ENCODE results near the gene GNG7.
A peak's percentile ranks its signal among the peaks of the same experiment; 100 is the strongest.
"Not testable (repeated sequence)": the region's sequence is repeated elsewhere in the genome, so short reads cannot be mapped to it uniquely, and the experiment has no call there.

GNG7 gene

DNA sequence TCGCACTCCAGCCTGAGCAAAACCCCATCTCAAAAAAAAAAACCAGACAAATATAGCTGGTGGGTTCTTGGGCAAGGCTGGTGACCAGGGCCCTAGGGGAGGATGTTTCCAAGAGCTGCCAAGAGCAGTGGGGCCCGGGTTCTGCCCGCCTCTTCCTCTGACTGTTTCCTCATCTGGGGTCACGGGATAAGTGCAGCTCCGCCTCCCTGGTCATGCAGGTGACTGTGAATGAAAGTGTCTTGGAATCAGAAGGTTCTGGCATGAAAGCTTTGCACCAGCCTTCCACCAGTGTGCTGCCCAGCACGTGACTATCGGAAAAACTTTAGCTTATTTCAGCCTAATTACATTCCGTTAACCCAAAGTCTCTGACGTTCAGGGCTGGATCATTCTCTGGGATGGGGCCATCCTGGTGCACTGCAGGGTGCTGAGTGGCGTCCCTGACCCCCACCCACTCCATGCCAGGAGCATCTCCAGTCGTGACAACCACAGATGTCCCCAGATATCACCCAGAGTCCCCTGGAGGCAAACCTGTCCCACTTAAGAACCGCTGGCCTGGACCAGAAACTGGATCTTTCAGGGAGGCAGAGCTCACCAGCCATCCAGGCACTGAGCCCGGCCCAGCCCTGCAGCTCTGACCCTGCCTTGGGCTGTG is 85.6 kb downstream of the GNG7 start:
- no peak for DNase-seq

DNA sequence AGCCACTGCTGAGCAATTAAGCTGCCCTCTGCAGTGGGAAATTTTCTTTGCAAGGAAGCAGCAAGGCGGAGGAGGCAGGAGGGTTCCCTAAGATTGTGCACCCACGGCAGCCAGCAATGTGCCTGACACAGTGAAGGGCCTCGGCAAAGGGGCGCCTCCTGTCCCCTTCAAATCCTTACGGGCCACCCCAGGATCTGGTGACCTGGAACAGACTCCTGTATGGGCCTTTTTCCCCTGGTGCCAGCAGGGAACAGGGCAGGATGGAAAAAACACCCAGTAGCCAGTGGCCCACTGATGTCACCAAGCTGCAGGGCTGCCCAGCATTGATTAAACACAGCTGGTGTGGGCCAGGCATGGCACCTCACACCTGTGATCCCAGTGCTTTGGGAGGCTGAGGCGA is 86.7 kb downstream of the GNG7 start:
- DNase-seq: no peak

DNA sequence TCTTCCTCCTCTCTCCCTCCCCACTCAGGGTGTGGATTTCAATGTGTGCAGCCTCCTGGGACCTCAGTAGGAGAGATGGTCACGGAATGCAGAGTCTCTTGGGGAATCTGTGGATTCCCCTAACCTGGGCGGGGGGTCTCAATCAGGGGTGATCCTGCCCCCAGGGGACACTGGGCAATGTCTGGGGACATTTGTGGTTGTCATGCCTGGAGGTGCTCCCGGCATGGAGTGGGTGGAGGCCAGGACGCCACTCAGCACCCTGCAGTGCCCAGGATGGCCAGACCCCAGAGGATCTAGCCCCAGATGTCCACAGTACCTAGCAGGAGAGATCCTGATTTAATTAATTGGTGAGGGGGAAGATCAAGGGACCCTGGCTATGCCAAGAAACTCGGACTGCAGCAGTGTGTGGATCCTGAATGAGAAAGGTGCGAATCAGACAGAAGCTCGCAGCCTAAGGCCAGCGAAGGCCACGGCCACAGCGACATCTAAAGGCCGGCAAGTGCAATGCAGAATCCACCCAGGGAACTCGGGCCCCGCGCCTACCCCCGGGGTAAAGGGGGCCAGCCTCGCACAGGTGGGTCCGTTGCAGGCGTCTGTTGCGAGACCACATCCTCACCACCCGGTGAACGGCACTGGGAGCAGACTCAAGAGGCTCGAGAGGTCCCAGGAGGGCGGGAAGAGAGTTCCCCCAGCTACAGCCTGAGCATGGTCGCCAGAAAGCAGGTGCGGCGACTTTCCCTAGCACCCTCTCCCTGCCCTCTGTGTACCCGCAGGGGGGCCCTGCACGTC is 88.8 kb downstream of the GNG7 start:
- DNase-seq: no peak

DNA sequence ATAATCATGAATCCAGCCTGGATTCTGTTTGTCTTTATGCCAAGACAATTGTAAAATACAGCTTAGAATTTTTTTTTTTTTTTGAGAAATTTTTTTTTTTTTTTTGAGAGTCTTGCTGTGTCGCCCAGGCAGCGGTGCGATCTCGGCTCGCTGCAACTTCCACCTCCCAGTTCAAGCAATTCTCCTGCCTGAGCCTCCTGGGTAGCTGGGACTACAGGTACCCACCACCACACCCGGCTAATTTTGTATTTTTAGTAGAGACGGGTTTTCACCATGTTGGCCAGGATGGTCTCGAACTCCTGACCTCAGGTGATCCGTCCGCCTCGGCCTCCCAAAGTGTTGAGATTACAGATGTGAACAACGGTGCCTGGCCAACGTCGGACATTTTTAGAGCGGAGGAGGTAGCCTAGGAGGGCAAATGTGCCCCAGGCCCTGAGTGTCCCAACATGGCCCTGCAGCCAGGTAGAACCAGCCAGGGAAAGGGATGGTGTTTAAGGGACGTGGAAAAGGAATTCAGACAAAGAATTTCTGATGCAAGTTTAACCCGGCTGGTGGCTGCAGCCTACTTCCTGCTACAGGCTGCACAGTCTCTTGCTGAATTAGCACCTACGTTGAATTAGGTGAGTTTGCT is 89.8 kb downstream of the GNG7 start:
- DNase-seq: no peak

DNA sequence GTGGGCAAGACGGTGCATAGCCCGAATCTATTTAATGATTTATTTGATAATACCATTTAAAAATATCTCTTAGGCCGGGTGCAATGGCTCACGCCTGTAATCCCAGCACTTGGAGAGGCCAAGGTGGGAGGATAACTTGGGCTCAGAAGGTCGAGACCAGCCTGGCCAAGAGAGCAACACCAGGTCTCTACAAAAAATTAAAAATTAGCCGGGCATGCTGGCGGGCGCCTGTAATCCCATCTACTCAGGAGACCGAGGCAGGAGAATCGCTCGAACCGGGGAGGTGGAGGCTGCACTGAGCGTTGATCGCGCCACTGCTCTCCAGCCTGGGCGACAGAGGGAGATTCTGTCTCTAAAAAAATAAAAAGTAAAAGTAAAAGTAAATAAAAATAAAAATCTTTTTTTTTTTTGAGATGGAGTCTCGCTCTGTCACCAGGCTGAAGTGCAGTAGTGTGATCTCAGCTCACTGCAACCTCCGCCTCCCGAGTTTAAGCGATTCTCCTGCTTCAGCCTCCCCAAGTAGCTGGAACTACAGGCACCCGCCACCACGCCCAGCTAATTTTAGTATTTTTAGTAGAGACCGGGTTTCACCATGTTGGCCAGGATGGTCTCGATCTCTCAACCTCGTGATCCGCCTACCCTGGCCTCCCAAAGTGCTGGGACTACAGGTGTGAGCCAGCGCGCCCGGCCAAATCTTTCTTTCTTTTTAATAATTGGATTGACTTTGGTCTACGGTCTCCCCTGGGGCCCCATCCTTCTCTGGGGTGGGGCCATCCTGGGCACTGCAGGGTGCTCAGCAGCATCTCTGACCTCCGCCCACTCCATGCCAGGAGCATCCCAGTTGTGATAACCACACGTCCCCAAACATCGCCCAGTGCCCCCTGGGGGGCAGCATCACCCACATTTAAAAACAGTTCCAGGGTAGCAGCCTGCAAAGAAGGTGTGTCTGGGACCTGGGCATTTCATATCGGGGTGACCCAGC is 90.7 kb downstream of the GNG7 start:
- no peak for DNase-seq

DNA sequence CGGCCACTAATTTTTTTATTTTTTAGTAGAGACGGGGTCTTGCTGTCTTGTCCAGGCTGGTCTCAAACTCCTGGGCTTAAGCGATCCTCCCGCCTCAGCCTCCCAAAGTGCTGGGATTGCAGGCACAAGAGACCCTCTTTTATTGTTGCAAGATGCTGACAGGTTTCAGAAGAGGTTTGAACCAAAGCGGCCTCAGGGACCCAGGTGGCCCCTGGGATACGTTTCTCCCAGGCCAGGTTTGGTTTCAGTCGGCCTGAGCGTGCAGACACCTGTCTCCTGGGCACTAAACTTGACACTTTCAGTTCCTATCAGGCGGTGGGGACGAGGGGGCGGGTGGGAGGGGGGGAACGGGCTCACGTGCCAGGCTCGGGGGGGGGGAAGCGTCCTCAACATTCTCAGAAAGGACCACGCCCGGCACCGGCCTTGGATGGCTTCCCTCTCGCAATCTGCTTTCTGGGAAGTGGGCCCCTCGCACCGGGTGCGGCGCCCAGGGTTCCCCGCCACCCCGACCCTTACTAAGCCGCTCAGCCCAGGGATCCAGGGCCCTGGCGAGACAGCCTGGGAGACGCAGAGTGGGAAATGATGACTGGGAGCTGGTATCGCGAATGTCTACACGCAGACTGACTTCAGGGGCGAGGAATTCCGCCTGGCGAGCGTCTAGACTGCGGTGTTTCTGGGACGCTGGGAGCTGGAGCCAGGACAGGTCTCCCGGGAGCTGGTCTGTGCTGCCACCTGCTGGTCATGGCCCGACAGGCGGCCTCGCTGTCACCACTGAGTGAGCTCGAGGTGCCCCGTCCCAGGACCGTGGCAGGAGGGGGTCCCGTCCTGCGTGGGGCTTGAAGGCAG is 91.6 kb downstream of the GNG7 start:
- peak; percentile 56 for DNase-seq

DNA sequence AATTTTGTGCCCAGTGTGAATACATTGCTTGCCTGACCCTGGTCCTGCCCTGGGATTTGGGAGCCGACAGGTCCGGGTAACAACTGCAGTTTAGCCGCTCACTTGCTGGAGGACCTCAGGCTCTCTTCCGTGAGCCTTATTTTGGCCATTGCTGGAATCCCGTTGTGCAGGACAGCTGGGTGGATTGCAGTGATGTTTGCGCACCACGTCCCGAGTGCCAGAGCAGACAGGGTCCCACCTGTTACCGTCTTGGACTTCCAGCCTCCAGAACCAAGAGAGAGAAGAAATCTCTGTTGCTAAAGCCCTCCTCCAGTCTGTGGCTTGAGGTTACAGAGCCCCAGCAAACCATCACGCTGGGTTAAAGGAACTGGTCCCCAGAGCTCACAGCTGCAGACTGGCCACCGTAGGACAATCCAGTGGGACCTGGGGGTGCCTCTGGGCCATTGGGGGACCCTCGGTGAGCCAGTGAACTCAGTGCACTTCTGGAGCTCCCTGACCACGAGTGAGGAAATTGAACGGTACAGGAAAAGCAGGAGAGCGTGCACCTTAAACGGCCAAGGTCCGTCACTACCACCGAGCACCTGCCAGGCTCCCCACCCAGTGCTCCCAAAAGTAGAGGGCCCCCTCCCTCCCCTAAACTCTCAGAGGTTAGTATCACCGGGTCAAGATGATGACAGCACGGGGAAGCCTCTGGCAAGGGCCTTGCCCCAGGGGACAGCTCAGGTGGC is 92.9 kb downstream of the GNG7 start:
- no peak for DNase-seq

DNA sequence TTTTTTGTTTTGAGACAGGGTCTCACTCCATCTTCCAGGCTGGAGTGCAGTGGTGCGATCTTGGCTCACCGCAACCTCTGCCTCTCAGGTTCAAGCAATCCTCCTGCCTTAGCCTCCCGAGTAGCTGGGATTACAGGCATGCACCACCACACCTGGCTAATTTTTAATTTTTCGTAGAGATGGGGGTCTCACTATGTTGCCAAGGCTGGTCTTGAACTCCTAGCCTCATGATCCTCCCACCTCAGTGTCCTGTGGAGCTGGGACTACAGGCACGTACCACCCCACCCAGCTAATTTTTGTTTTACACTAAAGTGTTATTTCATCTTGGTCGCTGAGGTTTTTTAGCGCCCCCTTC is 93.5 kb downstream of the GNG7 start:
- not testable (repeated sequence) for DNase-seq

DNA sequence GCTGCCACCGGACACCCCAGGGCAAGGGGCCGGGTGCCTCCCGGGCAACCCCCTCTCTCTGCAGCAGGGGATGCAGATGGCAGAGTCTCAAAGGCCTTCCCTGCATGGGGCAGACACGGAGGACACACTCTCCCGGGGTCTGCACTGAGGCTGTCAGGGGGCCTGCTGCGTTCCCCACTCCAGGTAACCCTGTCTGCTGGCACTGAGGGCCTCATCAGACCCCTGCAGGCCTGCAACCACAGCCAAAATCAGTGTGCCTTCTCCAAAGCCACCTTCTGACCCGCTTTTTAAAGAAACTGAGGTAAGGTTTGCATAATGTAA is 93.9 kb downstream of the GNG7 start:
- DNase-seq: no peak

DNA sequence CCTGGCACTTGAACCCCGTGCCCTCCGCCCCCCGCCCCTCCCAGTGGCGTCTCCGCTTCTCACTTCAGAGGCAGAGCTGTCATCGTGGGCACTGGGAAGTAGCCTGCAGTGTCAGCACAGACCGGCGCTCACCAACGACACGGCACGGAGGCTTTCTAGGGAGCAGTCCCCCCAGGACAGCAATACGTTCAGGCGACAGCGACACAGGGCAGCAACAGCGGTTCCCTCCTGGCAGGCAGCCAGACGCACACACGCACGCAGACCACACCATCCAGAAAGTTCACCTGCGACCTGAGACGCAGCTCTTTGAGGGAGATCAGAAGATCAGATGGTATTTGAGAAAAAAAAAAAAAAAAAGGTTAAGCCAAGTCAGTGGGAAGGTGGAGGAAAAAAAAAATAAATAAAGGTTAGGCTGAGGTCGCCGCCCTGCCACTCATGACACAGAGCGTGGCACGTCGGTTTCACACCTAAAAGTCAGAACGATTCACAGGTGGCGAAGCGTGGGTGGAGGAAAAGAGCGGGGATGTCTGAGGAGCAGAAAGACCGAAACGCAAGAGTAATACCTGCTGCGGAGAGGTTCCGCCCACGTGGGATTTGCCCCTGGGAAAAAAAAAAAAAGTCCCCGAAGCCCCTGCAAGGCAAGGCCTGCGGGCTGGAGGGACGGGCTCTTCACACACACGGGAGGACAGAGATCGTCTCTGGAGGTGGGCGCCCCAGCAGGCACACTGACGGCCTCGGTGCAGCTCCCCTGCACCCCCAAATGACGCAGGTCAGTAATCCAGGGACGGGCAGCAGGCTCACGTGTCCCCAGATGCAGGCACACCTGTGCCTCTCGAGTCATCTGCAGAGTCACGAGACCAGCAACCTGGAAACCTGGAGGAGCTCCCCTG is 94.5 kb downstream of the GNG7 start:
- no peak for DNase-seq

DNA sequence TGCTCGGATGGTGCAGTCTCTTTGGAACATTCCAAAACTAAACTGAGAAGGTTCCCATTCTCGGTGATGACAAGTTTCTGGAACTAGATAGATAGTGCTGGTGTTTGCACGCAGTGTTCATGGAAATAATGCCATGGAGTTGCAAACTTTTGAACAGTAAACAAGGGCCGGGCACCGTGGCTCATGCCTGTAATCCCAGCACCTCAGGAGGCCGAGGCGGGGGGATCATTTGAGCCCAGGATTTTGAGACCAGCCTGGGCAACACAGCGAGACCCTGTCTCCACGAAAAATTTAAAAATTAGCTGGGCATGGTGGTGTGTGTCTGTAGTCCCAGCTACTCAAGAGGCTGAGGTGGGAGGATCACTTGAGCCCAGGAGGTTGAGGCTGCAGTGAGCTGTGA is 95.7 kb downstream of the GNG7 start:
- not testable (repeated sequence) for DNase-seq

DNA sequence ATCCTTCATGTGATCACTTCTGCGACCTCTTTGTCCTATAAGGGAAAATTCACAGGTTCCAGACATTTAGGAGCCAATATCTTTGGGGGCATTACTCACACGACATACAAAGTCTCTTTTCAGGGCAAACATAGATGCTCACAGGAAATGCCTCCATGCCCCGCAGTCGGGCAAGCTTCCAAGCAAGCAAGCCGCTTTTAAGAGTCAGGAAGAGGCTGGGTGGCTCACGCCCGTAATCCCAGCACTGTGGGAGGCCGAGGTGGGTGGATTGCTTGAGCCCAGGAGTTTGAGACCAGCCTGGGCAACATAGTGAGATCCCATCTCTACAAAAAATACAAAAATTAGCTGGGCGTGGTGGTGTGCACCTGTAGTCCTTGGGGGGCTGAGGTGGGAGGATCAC is 96.6 kb downstream of the GNG7 start:
- DNase-seq: not testable (repeated sequence)

DNA sequence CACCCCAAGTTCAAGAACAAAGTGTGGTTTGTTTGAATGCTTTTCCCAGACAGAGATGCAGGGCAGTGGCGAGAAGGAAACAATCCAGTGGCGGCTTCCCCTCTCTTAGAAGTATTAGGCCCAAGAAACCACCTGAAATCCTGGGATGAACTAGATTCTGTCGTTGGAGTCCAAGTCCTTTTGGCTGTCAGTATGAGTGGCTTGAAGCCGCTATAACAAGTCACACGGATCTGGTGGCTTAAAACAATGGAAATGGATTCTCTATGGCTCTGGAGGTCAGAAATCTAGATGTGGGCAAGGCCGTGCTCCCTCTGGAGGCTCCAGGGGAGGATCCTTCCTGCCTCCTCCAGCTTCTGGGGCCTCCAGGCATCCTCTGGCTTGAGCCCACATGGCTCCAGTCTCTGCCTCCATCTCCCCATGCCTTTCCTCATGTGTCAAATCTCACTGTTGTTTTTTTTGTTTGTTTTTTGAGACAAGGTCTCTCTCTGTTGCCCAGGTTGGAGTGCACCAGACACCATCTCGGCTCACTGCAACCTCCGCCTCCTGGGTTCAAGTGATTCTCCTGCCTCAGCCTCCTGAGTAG is 97.7 kb downstream of the GNG7 start:
- DNase-seq: no peak

DNA sequence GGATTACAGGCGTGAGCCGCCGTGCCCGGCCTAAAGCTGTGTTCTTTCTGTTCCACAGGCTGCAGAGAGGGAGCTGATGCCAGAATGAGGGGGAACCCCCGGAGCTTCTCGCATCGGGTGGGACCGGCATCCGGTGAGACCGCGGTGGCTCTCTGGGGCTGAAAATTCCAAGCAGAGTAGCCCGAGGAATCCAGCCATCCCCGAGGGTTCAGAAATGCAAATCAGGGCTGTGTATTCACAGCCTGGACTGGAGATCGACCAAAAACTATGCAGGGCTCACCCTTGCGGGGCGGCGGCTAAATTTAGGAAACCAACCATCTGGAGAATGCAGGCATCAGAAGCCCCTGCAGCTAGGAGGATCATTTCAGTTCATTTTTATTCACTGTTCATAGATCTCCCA is 99.2 kb downstream of the GNG7 start:
- no peak for DNase-seq

DNA sequence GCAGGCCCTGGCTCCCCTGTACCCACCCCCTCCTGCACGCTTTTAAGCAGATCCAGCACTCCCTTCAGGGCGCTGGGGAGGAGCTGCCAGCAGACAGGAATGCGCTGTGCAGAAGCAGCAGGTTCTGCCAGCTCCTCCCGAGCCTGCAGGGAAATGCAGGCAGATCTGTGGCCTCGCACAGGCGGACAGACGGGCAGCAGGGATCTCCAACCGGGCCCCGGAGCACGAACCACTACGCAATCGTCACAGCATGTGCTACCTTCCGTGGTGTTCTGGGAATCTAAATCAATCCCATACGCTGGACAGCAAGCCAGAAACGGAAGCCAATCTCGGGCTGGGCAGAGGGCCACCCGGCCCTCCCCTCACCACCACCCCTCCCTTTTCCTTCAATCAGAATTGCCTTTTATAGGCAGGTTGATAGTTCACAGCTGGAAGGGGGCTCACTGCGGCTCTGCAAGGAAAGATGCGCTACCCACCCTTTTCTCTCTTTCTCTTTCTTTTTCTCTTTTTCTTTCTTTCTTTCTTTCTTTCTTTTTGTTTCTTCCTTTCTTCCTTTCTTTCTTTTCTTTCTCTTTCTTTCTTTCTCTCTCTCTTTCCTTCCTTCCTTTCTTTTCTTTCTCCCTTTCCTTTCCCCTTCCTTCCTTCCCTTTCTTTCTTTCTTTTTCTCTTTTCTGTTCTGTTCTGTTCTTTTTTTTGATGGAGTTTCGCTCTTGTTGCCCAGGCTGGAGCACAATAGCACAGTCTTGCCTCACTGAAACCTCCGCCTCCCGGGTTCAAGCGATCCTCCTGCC is 99.9 kb downstream of the GNG7 start:
- no peak for DNase-seq

DNA sequence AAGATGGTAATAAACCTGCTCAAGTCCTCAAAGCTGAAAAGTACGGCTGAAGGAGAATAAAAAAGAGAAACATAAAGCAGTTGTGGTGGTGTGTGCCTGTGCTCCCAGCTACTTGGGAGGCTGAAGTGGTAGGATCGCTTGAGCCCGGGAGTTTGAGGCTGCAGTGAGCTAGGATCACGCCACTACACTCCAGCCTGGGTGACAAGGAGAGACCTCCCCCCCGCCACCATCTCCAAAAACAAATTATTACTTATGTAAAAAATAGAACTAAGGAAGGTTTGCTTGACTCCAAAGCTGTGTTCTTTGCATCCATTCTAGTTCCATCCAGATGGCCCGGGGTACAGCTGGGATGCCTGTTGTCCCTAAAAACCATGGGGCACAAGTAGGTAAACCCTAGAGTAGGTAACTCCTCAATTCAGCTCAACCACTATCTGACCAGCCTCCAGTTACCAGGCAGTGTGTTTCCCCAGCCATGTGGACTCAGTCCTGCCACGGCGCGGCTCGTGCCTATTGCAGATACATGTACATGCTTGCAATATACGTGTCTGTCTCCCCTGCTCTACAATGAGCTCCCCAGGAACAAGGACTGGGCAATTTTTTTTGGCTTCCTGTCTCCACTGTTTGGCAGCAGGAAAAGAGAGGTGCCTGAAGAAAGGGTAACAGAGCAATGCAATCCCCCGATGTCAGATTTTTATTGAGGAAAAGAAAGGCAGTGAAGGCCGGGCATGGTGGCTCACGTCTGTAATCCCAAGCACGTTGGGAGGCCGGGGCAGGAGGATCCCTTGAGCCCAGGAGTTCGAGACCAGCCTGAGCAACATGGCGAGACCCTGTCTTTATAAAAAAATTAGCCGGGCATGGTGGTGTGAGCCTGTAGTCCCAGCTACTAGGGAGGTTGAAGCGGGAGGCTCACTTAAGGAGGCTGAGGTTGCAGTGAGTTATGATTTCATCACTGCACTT is 101.3 kb downstream of the GNG7 start:
- DNase-seq: no peak

DNA sequence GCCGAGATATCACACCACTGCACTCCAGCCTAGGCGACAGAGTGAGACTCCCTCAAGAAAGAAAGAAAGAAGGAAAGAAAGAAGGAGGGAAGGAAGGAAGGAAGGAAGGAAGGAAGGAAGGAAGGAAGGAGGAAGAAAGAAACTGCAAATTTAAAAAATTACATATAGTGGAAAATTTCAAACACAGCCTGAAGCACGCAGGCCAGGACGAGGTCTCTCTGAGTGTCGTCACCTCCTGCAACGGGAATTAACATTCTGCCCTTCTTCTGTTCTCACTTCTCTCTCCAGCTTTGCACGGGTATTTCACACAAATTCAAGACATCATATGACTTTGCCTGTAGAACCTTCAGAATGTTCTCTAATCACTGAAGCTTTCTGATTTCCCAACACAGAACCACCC is 108.2 kb downstream of the GNG7 start:
- DNase-seq: no peak

DNA sequence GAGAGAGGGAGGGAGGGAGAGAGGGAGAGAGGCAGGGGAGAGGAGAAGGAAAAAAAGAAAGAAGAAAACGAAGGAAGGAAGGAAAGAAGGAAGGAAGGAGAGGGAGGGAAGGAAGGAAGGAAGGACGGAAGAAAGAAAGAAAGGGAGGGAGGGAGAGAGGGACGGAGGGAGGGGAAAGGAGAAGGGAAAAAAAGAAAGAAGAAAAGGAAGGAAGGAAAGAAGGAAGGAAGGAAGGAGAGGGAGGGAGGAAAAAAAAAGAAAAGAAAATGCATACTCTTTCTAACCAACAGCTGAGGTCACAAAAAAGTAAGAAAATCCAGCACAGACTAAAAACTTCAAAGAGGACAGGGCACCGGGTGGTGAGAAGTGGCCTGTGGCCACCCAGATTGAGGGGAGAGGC is 109.7 kb downstream of the GNG7 start:
- no peak for DNase-seq

All from DMS79 (cell line).